Thoracic aorta (tissue), 2 donors: Measurements from ENCODE around the gene CA14. TPM values are rescaled to one million over a fixed set of nuclear protein-coding genes. Genes with fewer than 3 reads are reported as not detected.
"Not testable (repeated sequence)": the region's sequence is repeated elsewhere in the genome, so short reads cannot be mapped to it uniquely, and the experiment has no call there.

Experiments used
- ATAC-seq: fragments of 150-250 bp; one replicate; pipeline ENCODE4 v1.8.0; 2017; ENCODE audit warnings: low read depth; ENCODE audit not compliant: insufficient number of reproducible peaks, low FRiP score
- DNase-seq: peaks from one replicate; pipeline ENCODE4 v3.0.0-alpha.2; 2020; ENCODE audit warnings: low spot score
- H3K27ac ChIP-seq, 2 donors: fragments of 200-600 bp; sonication (generic); 1 replicate in 1 of 2; 2 replicates in 1 of 2; pipeline ENCODE4 v1.5.1; 2016; ENCODE audit warnings: mild to moderate bottlenecking in 2 of 2, moderate library complexity in 2 of 2
- H3K27me3 ChIP-seq: fragments of 200-600 bp; sonication (generic); replicated peaks from 2 replicates; pipeline ENCODE4 v1.6.0; 2016; ENCODE audit warnings: mild to moderate bottlenecking; ENCODE audit not compliant: insufficient read depth
- H3K36me3 ChIP-seq: fragments of 200-600 bp; sonication (generic); one replicate; pipeline ENCODE4 v1.5.1; 2016
- H3K4me1 ChIP-seq, 2 donors: fragments of 200-600 bp; sonication (generic); 1 replicate in 1 of 2; 2 replicates in 1 of 2; pipeline versions ENCODE4 v1.5.1 to v1.6.0; 2016; ENCODE audit warnings: low read depth in 2 of 2, mild to moderate bottlenecking in 1 of 2; ENCODE audit not compliant: control insufficient read depth in 1 of 2
- H3K4me3 ChIP-seq: fragments of 200-600 bp; sonication (generic); 2 replicates; pipeline ENCODE4 v1.5.1; 2016; ENCODE audit warnings: mild to moderate bottlenecking
- H3K9me3 ChIP-seq: fragments of 200-600 bp; sonication (generic); 2 replicates; pipeline ENCODE4 v1.5.1; 2016
- CTCF ChIP-seq: fragments of 200-600 bp; sonication (generic); IDR thresholded peaks from one replicate; pipeline ENCODE4 v1.5.1; 2019; ENCODE audit warnings: antibody characterized with exemption
- total RNA-seq, 2 donors: library from RNA; depleted of rRNA; stranded (reverse); fragments of >200 nt; gene quantifications; one replicate each; pipeline versions ENCODE4 v1.1.0 to v1.2.3, GENCODE V29; 2016

CA14 gene
- total RNA-seq, 2 donors from 2014 or later, result not detected

GRCh38 chr1:150234309-150234565 lies 23.3 kb upstream of the CA14 start:
- no peak for ATAC-seq

GRCh38 chr1:150234566-150235293 lies 22.8 kb upstream of the CA14 start:
- Histone ChIP-seq H3K4me1 (peaks cover 0 to 12% of the 10 kb centered on the region in 2 donors), H3K27me3 (no peaks in the 10 kb centered on the region), H3K36me3 (no peaks in the 10 kb centered on the region), H3K9me3 (no peaks in the 10 kb centered on the region), H3K27ac (peak overlapping the region; percentile 98), H3K4me3 (peak overlapping the region; percentile 82)
- TF ChIP-seq CTCF, result no peak
- ATAC-seq, result peak; percentile 16
- no peak for DNase-seq

More at GRCh38 chr1:150234309-150234565, 23.3 kb upstream of the CA14 start:
- no peaks in the 10 kb centered on the region for H3K9me3 ChIP-seq
- no peak for TF ChIP-seq CTCF
- peaks cover 0 to 12% of the 10 kb centered on the region in 2 donors for H3K4me1 ChIP-seq
- H3K27me3 ChIP-seq, result no peaks in the 10 kb centered on the region
- no peak for DNase-seq
- peak overlapping the region; percentile 98 for H3K27ac ChIP-seq
- H3K36me3 ChIP-seq, result peaks cover 5% of the 10 kb centered on the region
- peak overlapping the region; percentile 82 for H3K4me3 ChIP-seq

- TF ChIP-seq CTCF, result no peak
- no peak for DNase-seq
- Histone ChIP-seq H3K4me3 (peak overlapping the region; percentile 82), H3K27me3 (no peaks in the 10 kb centered on the region), H3K36me3 (no peaks in the 10 kb centered on the region), H3K4me1 (peaks cover 0 to 12% of the 10 kb centered on the region in 2 donors), H3K9me3 (no peaks in the 10 kb centered on the region), H3K27ac (peak overlapping the region; percentile 98)
- no peak for ATAC-seq
These were observed 22.2 kb upstream of the CA14 start for GRCh38 chr1:150235294-150235851.

GRCh38 chr1:150235852-150236613 lies 21.5 kb upstream of the CA14 start, which contains the start of gene ANP32E:
Gene ANP32E (minus strand): TSS chr1:150236112. CDS start chr1:150235786, 326 bp downstream.
- Histone ChIP-seq H3K9me3 (no peaks in the 10 kb centered on the region), H3K27me3 (no peaks in the 10 kb centered on the region), H3K36me3 (no peaks in the 10 kb centered on the region), H3K27ac (peak within 1 kb of the TSS; percentile 98), H3K4me1 (peaks cover 0 to 12% of the 10 kb centered on the region in 2 donors), H3K4me3 (peak within 1 kb of the TSS; percentile 82)
- DNase-seq (peak; percentile 88), ATAC-seq (peak; percentile 98)
- TF ChIP-seq CTCF, result peak; percentile 44

- H3K27me3 ChIP-seq, result no peaks in the 10 kb centered on the region
- ATAC-seq, result no peak
- H3K36me3 ChIP-seq, result no peaks in the 10 kb centered on the region
- no peak for TF ChIP-seq CTCF
- peak overlapping the region in 1 of 2 donors; percentile 24 for H3K27ac ChIP-seq
- H3K4me1 ChIP-seq, result peaks cover 0 to 12% of the 10 kb centered on the region in 2 donors
- peak overlapping the region; percentile 82 for H3K4me3 ChIP-seq
- no peak for DNase-seq
- no peaks in the 10 kb centered on the region for H3K9me3 ChIP-seq
These were observed 20.9 kb upstream of the CA14 start for GRCh38 chr1:150236614-150237100.

GRCh38 chr1:150237176-150237575 lies 20.4 kb upstream of the CA14 start:
- not testable (repeated sequence) for H3K4me3 ChIP-seq, H3K27ac ChIP-seq, H3K27me3 ChIP-seq, H3K9me3 ChIP-seq, ATAC-seq, H3K36me3 ChIP-seq, DNase-seq
- H3K4me1 ChIP-seq, result peaks cover 0 to 12% of the 10 kb centered on the region in 2 donors
